ENCODE results near the gene ADCY1. TPM values are rescaled to one million over a fixed set of nuclear protein-coding genes. Genes with fewer than 3 reads are reported as not detected.

Gene ADCY1
- total RNA-seq, 1 donor from 2014 or later, result 13.6 TPM

GRCh38 chr7:45681596-45682357, 107.6 kb downstream of the ADCY1 start:
- peaks cover 1% of the 10 kb centered on the region for H3K4me1 Mint-ChIP-seq (ENCODE audit: low read depth)
- H3K27me3 Mint-ChIP-seq, result no peaks in the 10 kb centered on the region
- H3K27ac Mint-ChIP-seq, result no peak overlapping the region
- H3K4me3 Mint-ChIP-seq (ENCODE audit: low read depth), result no peak overlapping the region
- H3K36me3 Mint-ChIP-seq (ENCODE audit: insufficient read depth), result no peaks in the 10 kb centered on the region
- DNase-seq (ENCODE audit: low spot score, unreplicated experiment), result no peak
- no peaks in the 10 kb centered on the region for H3K9me3 Mint-ChIP-seq (ENCODE audit: low read depth)
- no peak for TF ChIP-seq CTCF (IDR thresholded peaks at IDR 0.05; ENCODE audit: unreplicated experiment)

- no peak for DNase-seq (ENCODE audit: low spot score, unreplicated experiment)
- peaks cover 1% of the 10 kb centered on the region for H3K4me1 Mint-ChIP-seq (ENCODE audit: low read depth)
- no peaks in the 10 kb centered on the region for H3K36me3 Mint-ChIP-seq (ENCODE audit: insufficient read depth)
- no peak overlapping the region for H3K4me3 Mint-ChIP-seq (ENCODE audit: low read depth)
- no peaks in the 10 kb centered on the region for H3K9me3 Mint-ChIP-seq (ENCODE audit: low read depth)
- no peak overlapping the region for H3K27ac Mint-ChIP-seq
- H3K27me3 Mint-ChIP-seq, result no peaks in the 10 kb centered on the region
- TF ChIP-seq CTCF (IDR thresholded peaks at IDR 0.05; ENCODE audit: unreplicated experiment), result no peak
Measured at GRCh38 chr7:45682358-45682735, 108.2 kb downstream of the ADCY1 start.

- no peak for TF ChIP-seq CTCF (IDR thresholded peaks at IDR 0.05; ENCODE audit: unreplicated experiment)
- H3K27me3 Mint-ChIP-seq, result no peaks in the 10 kb centered on the region
- no peaks in the 10 kb centered on the region for H3K9me3 Mint-ChIP-seq (ENCODE audit: low read depth)
- DNase-seq (ENCODE audit: low spot score, unreplicated experiment), result no peak
- H3K4me3 Mint-ChIP-seq (ENCODE audit: low read depth), result no peak overlapping the region
- H3K4me1 Mint-ChIP-seq (ENCODE audit: low read depth), result no peaks in the 10 kb centered on the region
- no peaks in the 10 kb centered on the region for H3K36me3 Mint-ChIP-seq (ENCODE audit: insufficient read depth)
- no peak overlapping the region for H3K27ac Mint-ChIP-seq
Measured at GRCh38 chr7:45682836-45683555, 108.8 kb downstream of the ADCY1 start.

- no peak overlapping the region for H3K4me3 Mint-ChIP-seq (ENCODE audit: low read depth)
- no peak for DNase-seq (ENCODE audit: low spot score, unreplicated experiment)
- H3K27ac Mint-ChIP-seq, result no peak overlapping the region
- no peaks in the 10 kb centered on the region for H3K9me3 Mint-ChIP-seq (ENCODE audit: low read depth)
- no peaks in the 10 kb centered on the region for H3K27me3 Mint-ChIP-seq
- peaks cover 3% of the 10 kb centered on the region for H3K36me3 Mint-ChIP-seq (ENCODE audit: insufficient read depth)
- no peaks in the 10 kb centered on the region for H3K4me1 Mint-ChIP-seq (ENCODE audit: low read depth)
- TF ChIP-seq CTCF (IDR thresholded peaks at IDR 0.05; ENCODE audit: unreplicated experiment), result no peak
Measured at GRCh38 chr7:45683556-45684148, 109.5 kb downstream of the ADCY1 start.

- Mint-ChIP-seq H3K9me3 (ENCODE audit: low read depth) (no peaks in the 10 kb centered on the region), H3K36me3 (ENCODE audit: insufficient read depth) (peaks cover 6% of the 10 kb centered on the region), H3K27ac (no peak overlapping the region), H3K4me1 (ENCODE audit: low read depth) (peaks cover 10% of the 10 kb centered on the region), H3K4me3 (ENCODE audit: low read depth) (no peak overlapping the region), H3K27me3 (no peaks in the 10 kb centered on the region)
- TF ChIP-seq CTCF (IDR thresholded peaks at IDR 0.05; ENCODE audit: unreplicated experiment), result no peak
- no peak for DNase-seq (ENCODE audit: low spot score, unreplicated experiment)
Measured at GRCh38 chr7:45684910-45685618, 110.9 kb downstream of the ADCY1 start.

Measured in progenitor cell of endocrine pancreas (in vitro differentiated cells).